A549 (cell line): ENCODE results near the gene MED12L. TPM values are rescaled to one million over a fixed set of nuclear protein-coding genes. Genes with fewer than 3 reads are reported as not detected.

Experiments used
- ATAC-seq, 2 experiments: fragments of 200-7000 bp in 1 of 2; fragments of >200 bp in 1 of 2; cut with Nextera tagmentation in 1 of 2; cut with Tn5 transposase in 1 of 2; 3 replicates each; pipeline versions ENCODE4 v1.8.0 to v1.9.1; 2018 to 2020; ENCODE audit warnings: mild to moderate bottlenecking in 1 of 2, moderate library complexity in 1 of 2
- CTCF ChIA-PET: fragments of 300-600 bp; sonication (Branson Sonifier 250); formaldehyde crosslinking; extraction: SDS; loops from one replicate; lab custom pipeline; 2021; ENCODE audit warnings: antibody characterized with exemption, inconsistent platforms; lab: Yijun Ruan, JAX
- POLR2A ChIA-PET: fragments of 350-600 bp; formaldehyde crosslinking; extraction: SDS; loops from one replicate; lab custom pipeline; 2021; ENCODE audit warnings: antibody characterized with exemption, inconsistent platforms; lab: Yijun Ruan, JAX
- DNase-seq, 2 experiments: peaks; one replicate each; pipeline versions ENCODE4 v3.0.0 to v3.0.0-alpha.2; 2011 to 2016; ENCODE audit warnings: low read depth in 1 of 2, low spot score in 1 of 2
- FAIRE-seq: peaks from 2 replicates; lab custom pipeline; 2011; peaks lifted over from hg19 to GRCh38; lab: Jason Lieb, UNC
- H3K27ac ChIP-seq, 2 experiments: fragments of >200 bp; sonication (Bioruptor Twin); formaldehyde crosslinking; 3 replicates each; pipeline ENCODE4 v1.5.1; 2016 to 2017
- H3K4me1 ChIP-seq: fragments of >200 bp; sonication (Bioruptor Twin); formaldehyde crosslinking; 3 replicates; pipeline ENCODE4 v1.6.1; 2016
- H3K4me2 ChIP-seq: fragments of >200 bp; sonication (Bioruptor Twin); formaldehyde crosslinking; 3 replicates; pipeline ENCODE4 v1.6.1; 2016
- H3K4me3 ChIP-seq: fragments of >200 bp; sonication (Bioruptor Twin); formaldehyde crosslinking; 3 replicates; pipeline ENCODE4 v1.5.1; 2016
- H3K9me3 ChIP-seq: fragments of >200 bp; sonication (Bioruptor Twin); formaldehyde crosslinking; 3 replicates; pipeline ENCODE4 v1.6.1; 2016
- CBX8 ChIP-seq: fragments of 200-600 bp; sonication (generic); IDR thresholded peaks from 2 replicates; pipeline ENCODE4 v1.6.1; 2016
- CHD2 ChIP-seq: fragments of 150-350 bp; IDR thresholded peaks from 2 replicates; pipeline ENCODE4 v1.6.1; 2014; ENCODE audit warnings: low read length; ENCODE audit not compliant: partially characterized antibody
- EHMT2 ChIP-seq: fragments of 200-600 bp; sonication (generic); IDR thresholded peaks from 2 replicates; pipeline ENCODE4 v1.6.1; 2016; ENCODE audit warnings: antibody characterized with exemption, low read depth, mild to moderate bottlenecking, moderate library complexity
- EP300 ChIP-seq, 2 experiments: fragments of >200 bp; sonication (Bioruptor Twin); formaldehyde crosslinking; IDR thresholded peaks; 2 replicates in 1 of 2; 3 replicates in 1 of 2; pipeline ENCODE4 v1.6.1; 2016 to 2017
- HMGXB4 ChIP-seq: fragments of 250-450 bp; sonication (Bioruptor Pico); IDR thresholded peaks from 2 replicates; pipeline ENCODE4 v1.5.0; 2021; ENCODE audit warnings: mild to moderate bottlenecking, moderate library complexity, borderline replicate concordance
- HOXA7 ChIP-seq: fragments of 250-450 bp; sonication (Bioruptor Pico); IDR thresholded peaks from 2 replicates; pipeline ENCODE4 v1.5.0; 2020; ENCODE audit warnings: mild to moderate bottlenecking, moderate library complexity
- HOXB13 ChIP-seq: fragments of 250-450 bp; sonication (Bioruptor Pico); IDR thresholded peaks from 2 replicates; pipeline ENCODE4 v1.5.0; 2020; ENCODE audit warnings: low read depth, mild to moderate bottlenecking, moderate library complexity
- PBX3 ChIP-seq: IDR thresholded peaks from 2 replicates; pipeline ENCODE4 v1.6.1; 2012
- POLR2AphosphoS2 ChIP-seq: conservative IDR thresholded peaks from 2 replicates; pipeline ENCODE4 v1.6.1; 2012; ENCODE audit warnings: low read length, improper control_type of control experiment, inconsistent platforms
- RCOR1 ChIP-seq: fragments of 150-350 bp; IDR thresholded peaks from 2 replicates; pipeline ENCODE4 v1.6.1; 2014; ENCODE audit warnings: antibody characterized with exemption, low read length, low read depth
- REST ChIP-seq: fragments of 200-600 bp; sonication (generic); IDR thresholded peaks from 2 replicates; pipeline ENCODE4 v1.6.1; 2016; ENCODE audit warnings: antibody characterized with exemption, mild to moderate bottlenecking, moderate library complexity
- RFX5 ChIP-seq: fragments of 450-650 bp; IDR thresholded peaks from 2 replicates; pipeline ENCODE4 v1.7.1; 2014; ENCODE audit warnings: antibody characterized with exemption, mild to moderate bottlenecking, moderate library complexity
- RNF2 ChIP-seq: fragments of 200-600 bp; sonication (generic); IDR thresholded peaks from 2 replicates; pipeline ENCODE4 v1.6.1; 2016; ENCODE audit warnings: low read depth, mild to moderate bottlenecking, antibody characterized with exemption, moderate library complexity, borderline replicate concordance
- SMC3 ChIP-seq: fragments of >200 bp; sonication (Bioruptor Twin); formaldehyde crosslinking; IDR thresholded peaks from 3 replicates; pipeline ENCODE4 v1.6.1; 2018; ENCODE audit warnings: inconsistent platforms
- TFCP2L1 ChIP-seq: fragments of 250-450 bp; sonication (Bioruptor Pico); IDR thresholded peaks from 2 replicates; pipeline ENCODE4 v1.5.0; 2021; ENCODE audit warnings: mild to moderate bottlenecking
- ZC3H11A ChIP-seq: fragments of 450-650 bp; IDR thresholded peaks from 2 replicates; pipeline ENCODE4 v1.6.1; 2014; ENCODE audit warnings: antibody characterized with exemption, mild to moderate bottlenecking
- ZNF302 ChIP-seq: fragments of 250-450 bp; sonication (Bioruptor Pico); IDR thresholded peaks from 2 replicates; pipeline ENCODE4 v1.9.0; 2021; ENCODE audit warnings: inconsistent platforms, mild to moderate bottlenecking, moderate library complexity
- WGBS: methylation state at CpG from one replicate; pipeline ENCODE4 v1.1.6; 2017; ENCODE audit errors: missing lambda C conversion rate; 5-methylcytosine and 5-hydroxymethylcytosine counted together
- polyA plus RNA-seq, 4 experiments: library from polyadenylated mRNA; depleted of rRNA in 3 of 4; stranded (reverse); fragments of >200 nt; fragmentation: RNase III in 1 of 4; extraction: RNeasy Plus Mini Kit Qiagen cat#74134 plus additional on column Dnase treatment in 1 of 4; gene quantifications; 2 replicates in 3 of 4; 3 replicates in 1 of 4; pipeline ENCODE4 v1.2.3, GENCODE V29; 2011 to 2017

The MED12L gene
- polyA plus RNA-seq, 2 of the 4 experiments (the other 2 are of a cell fraction), result 0.32 to 0.63 TPM

- Histone ChIP-seq H3K4me3 (no peak overlapping the region), H3K9me3 (no peaks in the 10 kb centered on the region), H3K4me2 (no peak overlapping the region), H3K27ac (no peak overlapping the region), H3K4me1 (no peaks in the 10 kb centered on the region)
- ATAC-seq (no peak), FAIRE-seq (no peak), DNase-seq (no peak)
- ChIA-PET POLR2A (no interaction called here), CTCF (interaction anchor here (1.0 kb wide), 1 partner anchor 10 kb away, joined by 4 read pairs; no protein-coding TSS in a partner anchor)
- TF ChIP-seq POLR2AphosphoS2 (no peak), TFCP2L1 (CRISPR knock-in tag) (no peak), HOXA7 (CRISPR knock-in tag) (no peak), CHD2 (no peak), EP300 (IDR thresholded peaks at IDR 0.05) (no peak), ZC3H11A (no peak), REST (no peak), HMGXB4 (CRISPR knock-in tag) (no peak), SMC3 (no peak), RNF2 (no peak), RCOR1 (no peak), PBX3 (no peak), ZNF302 (CRISPR knock-in tag) (no peak)
- WGBS, result 94% methylated on average over 2 of the region's 2 CpGs
Observed at GRCh38 chr3:151407928-151408327, 322.5 kb downstream of the MED12L start.

- FAIRE-seq (no peak), DNase-seq (no peak), ATAC-seq (no peak)
- ChIA-PET CTCF (interaction anchor here (0.6 to 1.6 kb wide), 3 partner anchors 15 to 155 kb away, joined by 3 to 4 read pairs (median 4); no protein-coding TSS in a partner anchor), POLR2A (no interaction called here)
- Histone ChIP-seq H3K4me2 (no peak overlapping the region), H3K9me3 (no peaks in the 10 kb centered on the region), H3K4me3 (no peak overlapping the region), H3K27ac (no peak overlapping the region), H3K4me1 (no peaks in the 10 kb centered on the region)
- WGBS, result 83% methylated on average over 9 of the region's 9 CpGs
- no peak for TF ChIP-seq RFX5
- no peak for TF ChIP-seq HOXA7 (CRISPR knock-in tag)
- no peak for TF ChIP-seq CBX8
- no peak for TF ChIP-seq EHMT2
- TF ChIP-seq RNF2, result no peak
- no peak for TF ChIP-seq HOXB13 (CRISPR knock-in tag)
Observed at GRCh38 chr3:151410891-151411559, 325.6 kb downstream of the MED12L start.
